Activated CD8-positive, alpha-beta T cell treated with anti-CD3 and anti-CD28 coated beads, Interleukin-2, amount 10 ng/mL, durations not matched to agents 7 days and 5 days (primary cell): ENCODE data around the gene LITAF. TPM values are rescaled to one million over a fixed set of nuclear protein-coding genes. Genes with fewer than 3 reads are reported as not detected.

Source experiments
- ATAC-seq: fragments of 150-1000 bp; cut with Tn5 transposase; one replicate; pipeline ENCODE4 v1.10.0; 2021; ENCODE audit warnings: moderate library complexity
- CTCF ChIA-PET: fragments of 350-600 bp; sonication (Branson Sonifier 250); formaldehyde crosslinking; loops from one replicate; lab custom pipeline; 2021; ENCODE audit warnings: antibody characterized with exemption; lab: Charles Lee
- POLR2A ChIA-PET: fragments of 350-600 bp; sonication (Branson Sonifier 250); formaldehyde crosslinking; loops from one replicate; lab custom pipeline; 2021; ENCODE audit warnings: antibody characterized with exemption; lab: Charles Lee
- DNase-seq: peaks from one replicate; pipeline ENCODE4 v3.0.0-alpha.2; 2020
- H3K27ac Mint-ChIP-seq: one replicate; pipeline ENCODE4 v1.8.0; 2021; ENCODE audit warnings: mild to moderate bottlenecking, mixed read lengths
- H3K27me3 Mint-ChIP-seq: one replicate; pipeline ENCODE4 v1.8.0; 2021; ENCODE audit warnings: low read depth, mixed read lengths
- H3K36me3 Mint-ChIP-seq: one replicate; pipeline ENCODE4 v1.8.0; 2021; ENCODE audit warnings: low read depth, mixed read lengths
- H3K4me1 Mint-ChIP-seq: one replicate; pipeline ENCODE4 v1.8.0; 2021; ENCODE audit warnings: low read depth, mixed read lengths
- H3K4me3 Mint-ChIP-seq: one replicate; pipeline ENCODE4 v1.8.0; 2021; ENCODE audit warnings: mild to moderate bottlenecking, mixed read lengths
- H3K9me3 Mint-ChIP-seq: one replicate; pipeline ENCODE4 v1.8.0; 2022; ENCODE audit warnings: mixed read lengths; ENCODE audit not compliant: insufficient read depth
- total RNA-seq, 2 experiments: library from RNA; stranded (reverse); gene quantifications; one replicate each; pipeline ENCODE4 v1.2.3, GENCODE V29; 2021

Gene LITAF
- total RNA-seq, 2 experiments from 2014 or later: 79.4 to 80.5 TPM

GRCh38 chr16:11620243-11621003 is 33.7 kb upstream of the LITAF start:
- Mint-ChIP-seq H3K9me3 (peaks cover 7% of the 10 kb centered on the region), H3K4me3 (no peak overlapping the region), H3K4me1 (peaks cover 63% of the 10 kb centered on the region), H3K36me3 (peaks cover 14% of the 10 kb centered on the region), H3K27ac (peak overlapping the region; percentile 81), H3K27me3 (no peaks in the 10 kb centered on the region)
- ATAC-seq (no peak), DNase-seq (no peak)
- ChIA-PET POLR2A (no interaction called here), CTCF (interaction anchor here (1.1 to 1.6 kb wide), 3 partner anchors 20 to 60 kb away, joined by 3 to 10 read pairs (median 3); no protein-coding TSS in a partner anchor)

DNA sequence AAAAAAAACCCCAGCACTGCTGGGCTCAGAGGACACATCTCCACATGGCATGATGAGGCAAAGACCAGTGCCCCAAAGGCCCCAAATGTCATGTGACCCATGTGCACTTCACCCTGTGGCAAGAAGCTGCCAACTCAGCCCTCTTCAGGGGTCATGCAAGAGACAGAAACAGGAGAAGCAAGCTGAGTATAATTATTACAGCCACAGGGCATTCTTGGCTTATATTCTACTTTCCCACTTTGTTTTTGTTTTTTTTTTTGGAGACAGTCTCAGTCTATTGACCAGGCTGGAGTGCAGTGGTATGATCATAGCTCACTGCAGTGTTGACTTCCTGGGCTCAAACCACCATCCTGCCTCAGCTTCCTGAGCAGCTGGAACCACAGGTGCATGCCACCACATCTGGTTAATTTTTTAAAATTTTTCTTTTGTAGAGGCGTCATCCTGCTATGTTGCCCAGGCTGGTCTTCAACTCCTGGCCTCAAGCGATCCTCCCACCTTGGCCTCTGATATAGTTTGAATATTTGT is 32.7 kb upstream of the LITAF start:
- Mint-ChIP-seq H3K27ac (peak overlapping the region; percentile 88), H3K27me3 (no peaks in the 10 kb centered on the region), H3K4me3 (peak overlapping the region; percentile 52), H3K36me3 (peaks cover 14% of the 10 kb centered on the region), H3K9me3 (peaks cover 7% of the 10 kb centered on the region), H3K4me1 (peaks cover 56% of the 10 kb centered on the region)
- peak; percentile 75 for DNase-seq
- ATAC-seq: peak; percentile 68
- POLR2A ChIA-PET: no interaction called here
- CTCF ChIA-PET: interaction anchor here (0.7 to 2.0 kb wide), 6 partner anchors 12 to 178 kb away, joined by 3 to 9 read pairs (median 3); partner anchors contain the start of gene ZC3H7A

GRCh38 chr16:11618107-11618717 is 31.5 kb upstream of the LITAF start:
- DNase-seq (no peak), ATAC-seq (no peak)
- H3K4me3 Mint-ChIP-seq: no peak overlapping the region
- ChIA-PET POLR2A (interaction anchor here (0.7 to 0.9 kb wide), 2 partner anchors 15 to 233 kb away, joined by 3 read pairs; no protein-coding TSS in a partner anchor), CTCF (interaction anchor here (1.0 to 2.0 kb wide), 2 partner anchors 22 to 25 kb away, joined by 3 to 9 read pairs; no protein-coding TSS in a partner anchor)
- peaks cover 56% of the 10 kb centered on the region for H3K4me1 Mint-ChIP-seq
- peaks cover 11% of the 10 kb centered on the region for H3K36me3 Mint-ChIP-seq
- H3K27me3 Mint-ChIP-seq: no peaks in the 10 kb centered on the region
- H3K27ac Mint-ChIP-seq: no peak overlapping the region
- H3K9me3 Mint-ChIP-seq: peaks cover 7% of the 10 kb centered on the region

GRCh38 chr16:11615748-11616447 is 29.2 kb upstream of the LITAF start:
- POLR2A ChIA-PET: no interaction called here
- no peaks in the 10 kb centered on the region for H3K27me3 Mint-ChIP-seq
- H3K36me3 Mint-ChIP-seq: peaks cover 7% of the 10 kb centered on the region
- no peak for ATAC-seq
- no peak overlapping the region for H3K4me3 Mint-ChIP-seq
- no peak for DNase-seq
- peaks cover 40% of the 10 kb centered on the region for H3K4me1 Mint-ChIP-seq
- CTCF ChIA-PET: interaction anchor here (1.1 kb wide), 1 partner anchor 33 kb away, joined by 3 read pairs; no protein-coding TSS in a partner anchor
- H3K9me3 Mint-ChIP-seq: peaks cover 7% of the 10 kb centered on the region
- H3K27ac Mint-ChIP-seq: no peak overlapping the region

GRCh38 chr16:11614587-11615175 is 28.0 kb upstream of the LITAF start:
- ATAC-seq (no peak), DNase-seq (no peak)
- Mint-ChIP-seq H3K36me3 (no peaks in the 10 kb centered on the region), H3K4me3 (no peak overlapping the region), H3K4me1 (peaks cover 38% of the 10 kb centered on the region), H3K27ac (no peak overlapping the region), H3K27me3 (peaks cover 6% of the 10 kb centered on the region), H3K9me3 (no peaks in the 10 kb centered on the region)
- ChIA-PET CTCF (interaction anchor here (0.6 to 1.3 kb wide), 2 partner anchors 24 to 26 kb away, joined by 3 to 4 read pairs; no protein-coding TSS in a partner anchor), POLR2A (no interaction called here)

DNA sequence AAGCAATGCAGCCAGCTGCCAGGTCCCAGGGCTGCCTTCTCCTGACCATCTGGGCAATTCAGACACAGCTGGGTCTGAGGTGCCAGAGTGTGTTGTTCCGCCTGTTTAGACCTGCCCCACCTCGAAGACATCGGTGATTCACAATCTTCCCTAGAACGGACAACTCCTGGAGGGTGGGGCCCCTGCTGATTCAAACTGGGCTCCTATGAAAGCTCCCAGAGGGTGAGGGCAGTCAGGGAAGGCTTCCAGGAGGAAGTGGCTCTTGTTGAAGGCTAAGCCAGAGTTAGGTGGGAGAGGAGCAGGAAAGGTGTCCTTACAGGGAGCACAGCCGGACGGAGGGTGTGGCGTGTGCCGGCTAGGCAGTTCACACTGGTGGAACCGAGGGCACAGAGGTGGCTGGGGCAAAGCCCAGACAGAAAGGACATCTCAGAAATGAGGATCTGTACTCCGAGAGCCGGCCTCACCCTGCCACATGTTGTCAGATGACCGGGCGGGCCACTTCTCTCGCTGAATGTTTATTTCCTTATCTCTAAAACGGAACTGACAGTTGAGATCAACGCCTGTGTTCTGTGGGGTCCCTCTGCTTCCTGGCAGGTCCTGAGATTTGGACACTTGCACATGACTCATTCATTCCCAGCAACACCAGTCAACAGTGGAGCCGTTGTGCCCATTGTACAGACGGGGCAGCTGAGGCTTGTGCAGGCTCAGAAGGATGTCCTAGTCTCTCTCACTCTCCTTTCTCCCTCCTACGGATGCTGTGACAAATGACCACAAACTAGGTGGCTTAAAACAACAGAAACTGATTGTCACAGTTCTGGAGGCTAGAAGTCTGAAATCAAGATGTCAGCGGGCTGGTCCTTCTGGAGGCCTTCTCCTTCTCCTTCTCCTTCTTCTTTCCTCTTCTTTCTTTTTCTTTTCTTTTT is 26.9 kb upstream of the LITAF start:
- POLR2A ChIA-PET: interaction anchor here (0.9 kb wide), 1 partner anchor 29 kb away, joined by 4 read pairs; no protein-coding TSS in a partner anchor
- H3K4me3 Mint-ChIP-seq: no peak overlapping the region
- H3K4me1 Mint-ChIP-seq: peaks cover 38% of the 10 kb centered on the region
- H3K9me3 Mint-ChIP-seq: no peaks in the 10 kb centered on the region
- ATAC-seq: no peak
- DNase-seq: no peak
- CTCF ChIA-PET: interaction anchor here (0.6 to 1.3 kb wide), 2 partner anchors 25 to 27 kb away, joined by 3 to 4 read pairs; no protein-coding TSS in a partner anchor
- H3K36me3 Mint-ChIP-seq: no peaks in the 10 kb centered on the region
- H3K27ac Mint-ChIP-seq: peak overlapping the region; percentile 50
- peaks cover 9% of the 10 kb centered on the region for H3K27me3 Mint-ChIP-seq

- H3K27ac Mint-ChIP-seq: no peak overlapping the region
- no peak for DNase-seq
- H3K27me3 Mint-ChIP-seq: peaks cover 9% of the 10 kb centered on the region
- no peaks in the 10 kb centered on the region for H3K36me3 Mint-ChIP-seq
- ATAC-seq: no peak
- peaks cover 36% of the 10 kb centered on the region for H3K4me1 Mint-ChIP-seq
- H3K9me3 Mint-ChIP-seq: no peaks in the 10 kb centered on the region
- CTCF ChIA-PET: no interaction called here
- POLR2A ChIA-PET: interaction anchor here (0.9 kb wide), 1 partner anchor 28 kb away, joined by 4 read pairs; no protein-coding TSS in a partner anchor
- H3K4me3 Mint-ChIP-seq: no peak overlapping the region
Measured at GRCh38 chr16:11612665-11613025, 25.9 kb upstream of the LITAF start.

GRCh38 chr16:11611871-11612664 is 25.3 kb upstream of the LITAF start:
- H3K4me3 Mint-ChIP-seq: no peak overlapping the region
- peaks cover 9% of the 10 kb centered on the region for H3K27me3 Mint-ChIP-seq
- no peaks in the 10 kb centered on the region for H3K9me3 Mint-ChIP-seq
- no peaks in the 10 kb centered on the region for H3K36me3 Mint-ChIP-seq
- CTCF ChIA-PET: no interaction called here
- POLR2A ChIA-PET: no interaction called here
- peak overlapping the region; percentile 39 for H3K27ac Mint-ChIP-seq
- ATAC-seq (no peak), DNase-seq (no peak)
- peaks cover 36% of the 10 kb centered on the region for H3K4me1 Mint-ChIP-seq

- H3K9me3 Mint-ChIP-seq: no peaks in the 10 kb centered on the region
- no peaks in the 10 kb centered on the region for H3K36me3 Mint-ChIP-seq
- POLR2A ChIA-PET: no interaction called here
- H3K27ac Mint-ChIP-seq: no peak overlapping the region
- peaks cover 9% of the 10 kb centered on the region for H3K27me3 Mint-ChIP-seq
- no peak for ATAC-seq
- CTCF ChIA-PET: no interaction called here
- no peak for DNase-seq
- H3K4me1 Mint-ChIP-seq: peaks cover 39% of the 10 kb centered on the region
- H3K4me3 Mint-ChIP-seq: no peak overlapping the region
Measured at GRCh38 chr16:11610580-11610979, 23.9 kb upstream of the LITAF start.

DNA sequence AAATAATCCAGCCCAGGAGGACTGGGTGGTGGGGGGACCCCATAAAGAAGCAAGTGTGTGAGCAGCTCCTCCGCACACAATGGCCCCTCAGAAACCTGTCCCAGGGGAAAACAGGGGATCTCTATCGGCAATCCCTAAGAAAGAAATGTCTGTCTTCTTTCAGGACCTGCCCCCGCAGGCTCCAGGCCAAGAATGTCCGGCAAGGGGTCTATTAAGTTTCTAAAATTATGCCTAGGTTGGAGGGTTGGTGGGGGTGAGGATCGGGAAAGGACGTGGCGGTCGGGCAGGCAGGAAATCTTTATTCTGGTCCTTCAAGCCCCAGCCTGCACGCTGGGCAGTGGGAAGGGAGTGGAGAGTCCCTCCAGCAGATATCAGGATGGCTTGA is 23.4 kb upstream of the LITAF start:
- Mint-ChIP-seq H3K27me3 (peaks cover 9% of the 10 kb centered on the region), H3K9me3 (no peaks in the 10 kb centered on the region), H3K27ac (no peak overlapping the region), H3K4me3 (no peak overlapping the region), H3K36me3 (no peaks in the 10 kb centered on the region), H3K4me1 (peaks cover 39% of the 10 kb centered on the region)
- CTCF ChIA-PET: no interaction called here
- POLR2A ChIA-PET: no interaction called here
- ATAC-seq (no peak), DNase-seq (no peak)
